Neural cell (in vitro differentiated cells): ENCODE results near the gene GON7. TPM values are rescaled to one million over a fixed set of nuclear protein-coding genes. Genes with fewer than 3 reads are reported as not detected.

Source experiments
- H2AFZ ChIP-seq: fragments of 200-600, 300-800 bp; sonication (generic), shearing (Covaris generic); 2 replicates; pipeline ENCODE4 v1.6.0; 2014; ENCODE audit warnings: low read depth, mild to moderate bottlenecking, antibody characterized with exemption, low read length, moderate library complexity
- H3F3A ChIP-seq: fragments of 200-600 bp; shearing (Covaris generic); 2 replicates; pipeline ENCODE4 v1.6.1; 2016; ENCODE audit warnings: mild to moderate bottlenecking, moderate library complexity, mixed read lengths, antibody characterized with exemption, low read length; ENCODE audit not compliant: insufficient read depth, poor library complexity, severe bottlenecking
- H3K27ac ChIP-seq: fragments of 200-600, 300-800 bp; sonication (generic), shearing (Covaris generic); 2 replicates; pipeline ENCODE4 v1.5.1; 2014; ENCODE audit warnings: mild to moderate bottlenecking, low read length, moderate library complexity
- H3K27me3 ChIP-seq: fragments of 300-800, 200-600 bp; sonication (generic), shearing (Covaris generic); 2 replicates; pipeline ENCODE4 v1.6.0; 2014; ENCODE audit warnings: mild to moderate bottlenecking, low read depth, low read length, moderate library complexity; ENCODE audit not compliant: insufficient read depth
- H3K36me3 ChIP-seq: fragments of 300-800, 200-600 bp; sonication (generic), shearing (Covaris generic); 2 replicates; pipeline ENCODE4 v1.5.1; 2014; ENCODE audit warnings: mild to moderate bottlenecking, antibody characterized with exemption, low read length, moderate library complexity; ENCODE audit not compliant: insufficient read depth
- H3K4me2 ChIP-seq: fragments of 300-800, 200-600 bp; sonication (generic), shearing (Covaris generic); 2 replicates; pipeline ENCODE4 v1.6.0; 2014; ENCODE audit warnings: mild to moderate bottlenecking, low read length
- H3K4me3 ChIP-seq: fragments of 300-800, 200-600 bp; sonication (generic), shearing (Covaris generic); 2 replicates; pipeline ENCODE4 v1.5.1; 2014; ENCODE audit warnings: mild to moderate bottlenecking, low read length, moderate library complexity
- H3K79me2 ChIP-seq: fragments of 200-600 bp; shearing (Covaris generic); replicated peaks from 2 replicates; pipeline ENCODE4 v1.6.0; 2014; ENCODE audit warnings: mild to moderate bottlenecking, low read length, moderate library complexity; ENCODE audit not compliant: insufficient read depth
- H3K9ac ChIP-seq: fragments of 300-800, 200-600 bp; sonication (generic), shearing (Covaris generic); 2 replicates; pipeline ENCODE4 v1.6.1; 2016; ENCODE audit warnings: mild to moderate bottlenecking, low read length, mixed read lengths
- H3K9me2 ChIP-seq: fragments of 200-600 bp; shearing (Covaris generic); 2 replicates; pipeline ENCODE4 v1.6.1; 2016; ENCODE audit warnings: mild to moderate bottlenecking, low read length, mixed read lengths; ENCODE audit not compliant: insufficient read depth
- H3K9me3 ChIP-seq: fragments of 200-600, 300-800 bp; sonication (generic), shearing (Covaris generic); 2 replicates; pipeline ENCODE4 v1.6.1; 2016; ENCODE audit warnings: mild to moderate bottlenecking, mixed run types, low read length, moderate library complexity, mixed read lengths
- H4K20me1 ChIP-seq: fragments of 200-600 bp; shearing (Covaris generic); 2 replicates; pipeline ENCODE4 v1.6.1; 2016; ENCODE audit warnings: mild to moderate bottlenecking, mixed run types; ENCODE audit not compliant: insufficient read depth
- CTCF ChIP-seq: fragments of 450-650 bp; IDR thresholded peaks from 2 replicates; pipeline ENCODE4 v1.5.1; 2014; ENCODE audit warnings: antibody characterized with exemption, mild to moderate bottlenecking, moderate library complexity; ENCODE audit not compliant: poor library complexity, severe bottlenecking
- EP300 ChIP-seq: fragments of 450-650 bp; conservative IDR thresholded peaks from 2 replicates; pipeline ENCODE4 v1.6.1; 2014; ENCODE audit warnings: antibody characterized with exemption, mild to moderate bottlenecking, moderate library complexity; ENCODE audit not compliant: poor library complexity, severe bottlenecking
- EZH2 ChIP-seq: fragments of 200-600, 300-800 bp; shearing (Covaris generic), sonication (generic); IDR thresholded peaks from 2 replicates; pipeline ENCODE4 v1.6.1; 2014; ENCODE audit warnings: antibody characterized with exemption, low read length, borderline replicate concordance, mild to moderate bottlenecking; ENCODE audit not compliant: insufficient read depth, poor library complexity, severe bottlenecking
- MXI1 ChIP-seq: fragments of 450-650 bp; conservative IDR thresholded peaks from 2 replicates; pipeline ENCODE4 v1.6.1; 2014; ENCODE audit warnings: antibody characterized with exemption, mild to moderate bottlenecking; ENCODE audit not compliant: poor library complexity, severe bottlenecking
- POLR2AphosphoS5 ChIP-seq: IDR thresholded peaks from 2 replicates; pipeline ENCODE4 v1.6.1; 2012
- RAD21 ChIP-seq: fragments of 450-650 bp; conservative IDR thresholded peaks from 2 replicates; pipeline ENCODE4 v1.6.1; 2014; ENCODE audit warnings: antibody characterized with exemption, mild to moderate bottlenecking, moderate library complexity
- REST ChIP-seq: IDR thresholded peaks from 2 replicates; pipeline ENCODE4 v1.6.1; 2012; ENCODE audit warnings: borderline replicate concordance
- SMC3 ChIP-seq: fragments of 450-650 bp; conservative IDR thresholded peaks from 2 replicates; pipeline ENCODE4 v1.6.1; 2014; ENCODE audit warnings: antibody characterized with exemption, mild to moderate bottlenecking, moderate library complexity; ENCODE audit not compliant: poor library complexity
- TAF1 ChIP-seq: IDR thresholded peaks from 2 replicates; pipeline ENCODE4 v1.6.1; 2012; ENCODE audit warnings: low read depth
- polyA plus RNA-seq: library from polyadenylated mRNA; depleted of rRNA; stranded (reverse); fragments of >200 nt; gene quantifications from 2 replicates; pipeline ENCODE4 v1.2.3, GENCODE V29; 2014

Gene GON7
- polyA plus RNA-seq, 1 donor from 2014 or later, result 30.8 TPM

GRCh38 chr14:93223565-93223964 is 16.7 kb upstream of the GON7 start:
- Histone ChIP-seq H3K9ac (no peak overlapping the region), H3K27ac (no peak overlapping the region), H3K79me2 (no peaks in the 10 kb centered on the region), H3F3A (no peaks in the 10 kb centered on the region), H3K36me3 (no peaks in the 10 kb centered on the region), H3K4me3 (no peak overlapping the region), H3K9me3 (no peaks in the 10 kb centered on the region), H3K9me2 (no peaks in the 10 kb centered on the region), H2AFZ (no peak overlapping the region), H3K27me3 (no peaks in the 10 kb centered on the region), H4K20me1 (no peaks in the 10 kb centered on the region), H3K4me2 (no peak overlapping the region)
- TF ChIP-seq EZH2 (no peak), REST (no peak), POLR2AphosphoS5 (no peak), MXI1 (no peak), CTCF (no peak), SMC3 (no peak), TAF1 (no peak), RAD21 (no peak), EP300 (no peak)

- no peak overlapping the region for H3K9ac ChIP-seq
- H2AFZ ChIP-seq, result no peak overlapping the region
- H3K9me3 ChIP-seq, result no peaks in the 10 kb centered on the region
- no peak for TF ChIP-seq EZH2
- TF ChIP-seq POLR2AphosphoS5, result no peak
- no peak for TF ChIP-seq EP300
- TF ChIP-seq SMC3, result no peak
- no peak for TF ChIP-seq TAF1
- TF ChIP-seq CTCF, result no peak
- TF ChIP-seq REST, result no peak
- TF ChIP-seq RAD21, result no peak
- TF ChIP-seq MXI1, result no peak
- no peaks in the 10 kb centered on the region for H4K20me1 ChIP-seq
- no peak overlapping the region for H3K4me3 ChIP-seq
- no peaks in the 10 kb centered on the region for H3K36me3 ChIP-seq
- no peaks in the 10 kb centered on the region for H3F3A ChIP-seq
- no peaks in the 10 kb centered on the region for H3K9me2 ChIP-seq
- no peak overlapping the region for H3K4me2 ChIP-seq
- no peaks in the 10 kb centered on the region for H3K27me3 ChIP-seq
- no peak overlapping the region for H3K27ac ChIP-seq
- H3K79me2 ChIP-seq, result no peaks in the 10 kb centered on the region
Measured at GRCh38 chr14:93220509-93220908, 13.6 kb upstream of the GON7 start.
